ENCODE results near the gene PCDHGB3.
"Not testable (repeated sequence)": the region's sequence is repeated elsewhere in the genome, so short reads cannot be mapped to it uniquely, and the experiment has no call there.

PCDHGB3 gene

DNA sequence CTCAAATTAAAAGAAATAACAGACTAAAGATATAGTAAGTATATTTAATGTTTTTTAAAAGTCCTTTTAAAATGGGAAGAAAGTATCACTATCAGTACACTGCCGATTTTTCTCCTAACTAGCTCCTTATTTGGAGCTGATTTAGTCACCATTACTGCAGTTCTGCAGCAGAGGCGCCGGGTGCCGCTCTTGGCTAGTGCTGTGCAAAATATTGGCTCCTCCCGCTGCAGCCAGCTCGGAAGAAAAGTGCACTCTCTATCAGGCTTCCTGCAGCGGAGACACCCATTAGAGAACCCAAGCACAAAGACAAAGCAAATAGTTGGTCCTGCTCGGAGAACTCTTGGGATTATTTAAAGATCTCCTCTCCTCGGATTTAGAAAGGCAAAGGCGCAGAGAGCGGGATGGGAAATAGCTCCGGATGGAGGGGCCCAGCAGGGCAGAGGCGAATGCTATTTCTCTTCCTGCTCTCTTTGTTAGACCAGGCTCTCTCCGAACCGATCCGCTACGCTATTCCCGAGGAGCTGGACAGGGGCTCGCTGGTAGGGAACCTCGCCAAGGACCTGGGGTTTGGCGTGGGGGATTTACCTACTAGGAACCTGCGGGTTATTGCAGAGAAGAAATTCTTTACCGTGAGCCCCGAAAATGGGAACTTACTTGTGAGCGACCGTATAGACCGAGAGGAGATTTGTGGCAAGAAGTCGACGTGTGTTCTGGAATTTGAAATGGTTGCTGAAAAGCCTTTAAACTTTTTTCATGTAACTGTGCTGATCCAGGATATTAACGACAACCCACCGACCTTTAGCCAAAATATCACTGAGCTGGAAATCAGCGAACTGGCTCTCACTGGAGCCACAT, at the start of gene PCDHGB3:
PCDHGB3 (plus strand) TSS at position 249 of the 855 bp plus-strand sequence; CDS start at position 402, 153 bp downstream.
- DNase-seq: peak; percentile 13

DNA sequence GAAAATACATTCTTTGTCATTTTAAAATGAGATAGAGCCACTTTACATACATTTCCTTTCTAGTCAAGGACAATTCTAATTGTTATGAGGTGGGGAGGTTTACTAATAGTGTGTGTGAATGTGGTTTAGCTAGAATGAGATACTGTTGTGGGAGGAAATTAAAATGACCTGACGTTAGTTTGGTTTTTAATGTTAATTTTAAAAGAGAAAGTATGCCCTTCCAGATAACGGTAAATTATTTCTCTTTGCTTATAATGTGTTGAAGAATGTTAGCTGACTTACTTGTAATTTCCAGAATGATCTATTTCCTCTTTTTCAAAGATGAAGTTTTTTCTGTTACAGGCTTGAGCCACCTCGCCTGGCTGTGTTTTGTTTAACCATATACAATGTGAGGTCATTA, 47.8 kb upstream of the PCDHGB3 start:
- DNase-seq: no peak

DNA sequence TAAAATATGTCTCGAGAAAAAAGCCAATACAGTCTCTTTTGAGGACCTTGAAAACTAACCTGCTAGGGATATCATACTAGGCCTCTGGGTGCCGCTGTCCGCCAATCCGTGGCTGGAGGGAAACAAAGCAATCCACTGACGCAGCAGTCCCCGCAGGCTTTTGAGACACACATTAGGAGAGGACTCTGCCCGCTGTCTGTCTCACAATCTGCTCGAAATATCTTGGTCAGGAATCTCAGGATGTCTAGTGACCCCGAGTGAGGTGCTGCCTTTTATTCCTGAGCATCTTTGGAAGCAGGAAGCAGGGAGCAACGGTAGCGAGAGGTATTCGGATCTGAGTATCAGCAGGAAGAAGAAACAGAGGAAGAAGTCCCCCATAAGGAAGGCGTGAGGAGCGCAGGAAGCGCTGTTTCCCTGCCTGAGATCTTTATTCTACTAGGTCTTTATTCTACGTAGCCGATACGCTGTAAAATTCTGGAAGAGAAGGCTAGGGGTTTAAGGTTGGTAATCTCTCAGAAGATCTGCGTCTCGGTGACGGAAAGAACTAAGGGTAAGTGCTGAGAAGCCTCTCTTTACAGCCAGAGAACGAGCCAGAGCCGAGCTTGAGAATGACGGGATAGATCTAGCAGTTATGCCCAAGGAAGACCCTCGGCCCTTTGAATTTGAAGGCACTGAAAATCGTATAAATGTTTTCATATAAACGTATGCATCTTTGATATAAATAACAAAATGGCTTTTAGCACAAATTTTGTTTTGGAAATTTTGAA, 43.8 kb upstream of the PCDHGB3 start:
- peak; percentile 70 for DNase-seq

DNA sequence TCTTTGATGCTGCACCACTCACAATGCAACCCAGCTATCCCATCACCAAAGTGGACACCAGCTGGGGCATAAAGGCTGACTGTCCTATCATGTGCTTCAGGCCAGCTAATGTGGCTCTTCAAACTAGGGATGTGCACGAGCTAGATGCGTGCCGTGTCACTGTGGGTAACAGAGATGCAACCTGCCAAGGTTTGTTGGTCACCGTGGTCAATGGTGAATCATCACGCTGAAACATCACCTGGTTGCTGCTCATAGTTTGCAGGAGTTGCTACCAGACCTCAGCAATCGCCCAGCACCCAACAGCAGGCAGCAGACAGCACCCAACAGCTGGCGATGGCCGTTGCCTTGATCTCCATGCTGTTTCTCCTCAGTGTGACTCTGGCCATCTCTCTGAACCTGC, 41.8 kb upstream of the PCDHGB3 start:
- no peak for DNase-seq

DNA sequence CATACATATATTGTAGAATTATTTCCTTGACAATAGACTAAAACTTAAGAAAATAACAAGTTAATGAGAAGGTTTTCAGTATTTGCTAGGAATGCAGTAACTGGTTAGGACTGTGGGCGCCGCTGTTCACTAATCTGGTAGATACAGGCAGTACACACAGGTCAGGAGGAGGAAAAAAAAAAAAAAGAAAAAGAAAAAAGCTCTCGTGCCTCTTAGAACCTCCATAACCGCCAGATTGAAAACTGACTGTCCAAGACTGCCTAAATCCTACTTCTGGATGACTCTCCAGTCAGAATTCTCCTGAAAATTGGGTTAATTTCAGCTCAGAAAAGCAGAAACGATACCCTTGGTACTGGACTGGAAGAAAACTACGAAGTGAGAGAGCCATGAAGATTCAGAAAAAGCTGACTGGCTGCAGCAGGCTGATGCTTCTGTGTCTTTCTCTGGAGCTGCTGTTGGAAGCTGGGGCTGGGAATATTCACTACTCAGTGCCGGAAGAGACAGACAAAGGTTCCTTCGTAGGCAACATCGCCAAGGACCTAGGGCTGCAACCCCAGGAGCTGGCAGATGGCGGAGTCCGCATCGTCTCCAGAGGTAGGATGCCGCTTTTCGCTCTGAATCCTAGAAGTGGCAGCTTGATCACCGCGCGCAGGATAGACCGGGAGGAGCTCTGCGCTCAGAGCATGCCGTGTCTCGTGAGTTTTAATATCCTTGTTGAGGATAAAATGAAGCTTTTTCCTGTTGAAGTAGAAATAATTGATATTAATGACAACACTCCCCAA, 39.6 kb upstream of the PCDHGB3 start, which contains the start of gene PCDHGA1:
PCDHGA1 (plus strand) TSS at position 216 of the 782 bp plus-strand sequence.
- peak; percentile 23 for DNase-seq

DNA sequence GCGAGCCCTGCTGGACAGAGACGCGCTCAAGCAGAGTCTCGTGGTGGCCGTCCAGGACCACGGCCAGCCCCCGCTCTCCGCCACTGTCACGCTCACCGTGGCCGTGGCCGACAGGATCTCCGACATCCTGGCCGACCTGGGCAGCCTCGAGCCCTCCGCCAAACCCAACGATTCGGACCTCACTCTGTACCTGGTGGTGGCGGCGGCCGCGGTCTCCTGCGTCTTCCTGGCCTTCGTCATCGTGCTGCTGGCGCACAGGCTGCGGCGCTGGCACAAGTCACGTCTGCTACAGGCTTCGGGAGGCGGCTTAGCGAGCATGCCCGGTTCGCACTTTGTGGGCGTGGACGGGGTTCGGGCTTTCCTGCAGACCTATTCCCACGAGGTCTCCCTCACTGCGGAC, 37.5 kb upstream of the PCDHGB3 start:
- DNase-seq: not testable (repeated sequence)

DNA sequence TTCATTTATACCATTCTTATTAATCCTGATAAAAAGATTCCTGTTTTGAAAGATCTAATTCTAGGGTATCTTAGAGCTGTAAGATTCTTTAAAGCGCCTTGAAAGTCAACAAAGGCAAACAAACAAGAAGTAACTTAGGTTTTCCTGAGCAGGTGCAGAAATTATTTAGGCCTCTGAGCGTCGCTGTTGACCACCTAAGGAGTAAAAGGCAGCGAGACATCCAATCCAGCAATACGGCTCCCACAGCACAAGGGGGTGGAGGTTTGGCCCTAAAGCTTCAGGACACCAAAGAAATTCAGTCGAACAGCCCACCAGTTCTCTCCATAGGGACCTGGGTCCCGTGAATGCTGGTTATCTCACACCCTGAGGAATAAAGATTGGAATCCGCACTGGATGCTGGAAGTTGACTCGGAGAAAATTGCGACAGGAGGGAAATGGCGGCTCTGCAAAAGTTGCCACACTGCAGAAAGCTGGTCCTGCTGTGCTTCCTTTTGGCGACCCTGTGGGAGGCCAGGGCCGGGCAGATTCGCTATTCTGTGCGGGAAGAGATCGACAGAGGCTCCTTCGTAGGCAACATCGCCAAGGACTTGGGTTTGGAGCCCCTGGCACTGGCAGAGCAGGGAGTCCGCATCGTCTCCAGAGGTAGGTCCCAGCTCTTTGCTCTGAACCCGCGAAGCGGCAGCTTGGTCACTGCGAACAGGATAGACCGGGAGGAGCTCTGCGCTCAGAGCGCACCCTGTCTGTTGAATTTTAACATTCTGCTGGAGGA, 31.3 kb upstream of the PCDHGB3 start, which contains the start of gene PCDHGA2:
PCDHGA2 (plus strand) TSS at position 223 of the 769 bp plus-strand sequence.
- DNase-seq: no peak

DNA sequence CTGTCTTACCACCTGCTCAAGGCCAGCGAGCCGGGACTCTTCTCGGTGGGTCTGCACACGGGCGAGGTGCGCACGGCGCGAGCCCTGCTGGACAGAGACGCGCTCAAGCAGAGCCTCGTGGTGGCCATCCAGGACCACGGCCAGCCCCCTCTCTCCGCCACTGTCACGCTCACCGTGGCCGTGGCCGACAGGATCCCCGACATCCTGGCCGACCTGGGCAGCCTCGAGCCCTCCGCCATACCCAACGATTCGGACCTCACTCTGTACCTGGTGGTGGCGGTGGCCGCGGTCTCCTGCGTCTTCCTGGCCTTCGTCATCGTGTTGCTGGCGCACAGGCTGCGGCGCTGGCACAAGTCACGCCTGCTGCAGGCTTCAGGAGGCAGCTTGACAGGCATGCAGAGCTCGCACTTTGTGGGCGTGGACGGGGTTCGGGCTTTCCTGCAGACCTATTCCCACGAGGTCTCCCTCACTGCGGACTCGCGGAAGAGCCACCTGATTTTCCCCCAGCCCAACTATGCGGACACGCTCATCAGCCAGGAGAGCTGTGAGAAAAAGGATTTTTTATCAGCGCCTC, 29.2 kb upstream of the PCDHGB3 start:
- DNase-seq: not testable (repeated sequence)

DNA sequence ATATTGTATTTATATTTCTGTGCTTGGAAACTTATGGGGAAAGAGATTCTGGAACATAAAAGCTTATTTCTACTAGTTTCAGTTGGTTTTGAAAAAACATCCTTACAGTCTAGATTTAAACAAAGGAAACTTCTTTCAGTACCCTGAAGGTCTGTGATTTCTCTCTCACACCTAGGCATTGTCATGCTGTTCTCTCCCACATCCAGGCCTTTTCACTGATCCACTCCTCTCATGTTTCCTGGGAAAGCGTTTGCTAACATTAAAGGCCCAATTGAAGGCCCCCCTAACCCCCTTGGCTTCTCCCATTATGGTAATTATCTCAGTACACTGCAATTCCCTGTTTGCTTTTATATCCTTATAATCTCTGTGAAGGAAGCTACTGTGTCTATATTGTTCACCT, 27.3 kb upstream of the PCDHGB3 start:
- DNase-seq: no peak

DNA sequence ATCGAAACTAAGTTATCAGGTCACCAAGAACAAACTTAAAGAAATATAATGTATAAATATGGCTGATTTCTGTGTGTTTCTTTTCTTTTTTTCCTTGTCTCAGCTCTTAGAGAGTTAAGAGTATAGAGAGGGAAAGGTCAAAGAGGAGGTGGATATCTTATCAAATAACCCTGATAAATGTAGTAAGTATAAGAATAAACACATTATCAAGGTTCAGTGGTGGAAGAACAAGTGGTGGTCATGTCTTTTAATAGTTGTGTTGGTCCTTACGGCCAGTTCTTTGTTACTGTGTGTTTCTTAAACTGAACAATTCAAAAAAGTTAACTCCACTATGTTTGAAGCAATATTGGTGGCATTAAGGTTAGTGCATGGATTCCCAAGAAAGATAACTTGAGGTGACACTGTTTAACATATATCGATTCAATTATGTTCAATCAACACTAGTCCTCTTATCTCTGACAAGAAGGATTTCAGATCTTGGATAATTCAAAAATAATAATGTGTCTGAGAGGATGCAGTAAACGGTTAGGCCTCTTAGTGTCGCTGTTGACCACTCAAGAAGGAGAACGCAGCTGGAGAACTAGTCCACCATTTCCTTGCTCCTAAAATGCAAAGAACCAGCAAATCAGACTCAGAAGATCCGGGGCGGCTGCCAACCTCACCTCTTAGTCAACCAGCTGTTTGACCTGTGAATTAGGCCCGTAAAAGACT, 26.6 kb upstream of the PCDHGB3 start, which contains the start of gene PCDHGA3:
PCDHGA3 (plus strand) TSS at position 588 of the 711 bp plus-strand sequence. CDS start 205 bp downstream, outside the sequence.
- DNase-seq: no peak

DNA sequence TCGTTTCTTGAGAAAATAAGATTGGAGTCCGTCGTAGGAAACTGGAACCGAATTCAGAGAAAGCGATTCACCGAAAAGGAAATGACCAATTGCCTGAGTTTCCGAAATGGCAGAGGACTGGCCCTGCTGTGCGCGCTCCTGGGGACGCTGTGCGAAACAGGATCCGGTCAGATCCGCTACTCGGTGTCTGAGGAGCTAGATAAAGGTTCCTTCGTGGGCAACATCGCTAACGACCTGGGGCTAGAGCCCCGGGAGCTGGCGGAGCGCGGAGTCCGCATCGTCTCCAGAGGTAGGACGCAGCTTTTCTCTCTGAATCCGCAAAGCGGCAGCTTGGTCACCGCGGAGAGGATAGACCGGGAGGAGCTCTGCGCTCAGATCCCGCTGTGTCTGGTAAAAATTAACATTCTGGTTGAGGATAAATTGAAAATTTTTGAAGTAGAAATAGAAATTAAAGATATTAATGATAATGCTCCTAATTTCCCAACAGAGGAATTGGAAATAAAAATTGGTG, 26.0 kb upstream of the PCDHGB3 start:
- no peak for DNase-seq

DNA sequence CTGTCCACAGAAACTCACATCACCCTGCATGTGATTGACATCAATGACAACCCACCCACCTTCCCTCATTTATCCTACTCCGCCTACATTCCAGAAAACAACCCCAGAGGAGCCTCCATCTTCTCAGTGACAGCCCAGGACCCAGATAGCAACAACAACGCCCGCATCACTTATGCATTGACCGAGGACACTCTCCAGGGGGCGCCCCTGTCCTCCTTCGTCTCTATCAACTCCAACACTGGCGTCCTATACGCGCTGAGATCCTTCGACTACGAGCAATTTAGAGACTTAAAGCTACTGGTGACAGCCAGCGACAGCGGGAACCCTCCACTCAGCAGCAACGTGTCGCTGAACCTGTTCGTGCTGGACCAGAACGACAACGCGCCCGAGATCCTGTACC, 24.7 kb upstream of the PCDHGB3 start:
- no peak for DNase-seq

DNA sequence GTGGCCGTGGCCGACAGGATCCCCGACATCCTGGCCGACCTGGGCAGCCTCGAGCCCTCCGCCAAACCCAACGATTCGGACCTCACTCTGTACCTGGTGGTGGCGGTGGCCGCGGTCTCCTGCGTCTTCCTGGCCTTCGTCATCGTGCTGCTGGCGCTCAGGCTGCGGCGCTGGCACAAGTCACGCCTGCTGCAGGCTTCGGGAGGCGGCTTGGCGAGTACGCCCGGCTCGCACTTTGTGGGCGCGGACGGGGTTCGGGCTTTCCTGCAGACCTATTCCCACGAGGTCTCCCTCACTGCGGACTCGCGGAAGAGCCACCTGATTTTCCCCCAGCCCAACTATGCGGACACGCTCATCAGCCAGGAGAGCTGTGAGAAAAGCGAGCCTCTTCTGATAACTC, 24.0 kb upstream of the PCDHGB3 start:
- DNase-seq: not testable (repeated sequence)

DNA sequence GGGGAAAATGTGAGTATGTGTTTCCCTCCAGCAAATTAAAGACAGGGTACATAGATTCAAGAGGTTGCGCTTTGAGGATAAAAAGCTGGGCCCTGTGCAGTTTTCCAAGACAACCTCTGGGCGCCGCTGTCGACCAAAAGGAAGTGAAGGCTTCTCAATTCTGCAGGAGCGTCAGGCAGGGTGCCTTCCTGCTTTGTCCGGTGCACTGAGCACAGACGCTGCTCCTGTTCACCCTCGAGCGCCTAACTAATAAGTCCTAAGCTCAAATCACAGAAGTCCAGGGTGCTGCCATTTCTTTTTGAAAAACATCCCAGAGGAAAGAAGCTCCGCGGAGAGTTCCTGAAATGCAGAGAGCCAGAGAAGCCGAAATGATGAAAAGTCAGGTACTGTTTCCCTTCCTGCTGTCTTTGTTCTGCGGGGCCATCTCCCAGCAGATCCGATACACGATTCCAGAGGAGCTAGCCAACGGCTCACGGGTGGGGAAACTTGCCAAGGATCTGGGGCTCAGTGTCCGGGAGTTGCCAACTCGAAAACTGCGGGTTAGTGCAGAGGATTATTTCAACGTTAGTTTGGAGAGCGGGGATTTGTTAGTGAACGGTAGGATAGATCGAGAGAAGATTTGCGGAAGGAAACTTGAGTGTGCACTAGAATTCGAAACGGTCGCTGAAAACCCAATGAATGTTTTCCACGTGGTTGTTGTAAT, 20.0 kb upstream of the PCDHGB3 start, which contains the start of gene PCDHGB1:
PCDHGB1 (plus strand) TSS at position 183 of the 703 bp plus-strand sequence; CDS start at position 345, 162 bp downstream.
- no peak for DNase-seq

DNA sequence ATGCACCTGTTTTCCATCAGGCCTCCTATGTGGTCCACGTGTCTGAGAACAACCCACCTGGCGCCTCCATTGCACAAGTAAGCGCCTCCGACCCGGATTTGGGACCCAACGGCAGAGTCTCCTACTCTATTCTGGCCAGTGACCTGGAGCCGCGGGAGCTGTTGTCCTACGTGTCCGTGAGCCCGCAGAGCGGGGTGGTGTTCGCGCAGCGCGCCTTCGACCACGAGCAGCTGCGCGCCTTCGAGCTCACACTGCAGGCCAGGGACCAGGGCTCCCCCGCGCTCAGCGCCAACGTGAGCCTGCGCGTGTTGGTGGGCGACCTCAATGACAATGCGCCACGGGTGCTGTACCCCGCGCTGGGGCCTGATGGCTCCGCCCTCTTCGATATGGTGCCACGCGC, 18.5 kb upstream of the PCDHGB3 start:
- DNase-seq: no peak

DNA sequence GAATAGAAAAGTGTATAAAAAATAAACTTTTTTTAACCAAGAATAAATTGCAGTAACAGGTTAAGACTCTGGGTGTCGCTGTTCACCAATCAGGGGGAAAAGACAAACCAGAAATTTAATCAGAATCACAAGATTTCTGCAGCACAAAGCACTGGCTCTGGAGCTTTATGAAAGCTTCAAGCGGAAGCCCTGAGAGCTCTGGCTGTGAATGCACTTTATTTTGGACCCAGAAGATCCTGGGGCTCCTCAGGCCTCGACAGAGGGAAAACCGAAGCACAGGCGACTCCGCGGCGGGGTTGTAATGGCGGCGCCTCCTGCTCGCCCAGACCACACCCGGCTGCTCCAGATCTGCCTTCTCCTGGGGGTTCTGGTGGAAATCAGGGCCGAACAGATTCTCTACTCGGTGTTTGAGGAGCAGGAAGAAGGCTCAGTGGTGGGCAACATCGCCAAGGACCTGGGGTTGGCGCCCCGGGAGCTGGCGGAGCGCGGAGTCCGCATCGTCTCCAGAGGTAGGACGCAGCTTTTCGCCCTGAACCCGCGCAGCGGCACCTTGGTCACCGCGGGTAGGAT, 15.1 kb upstream of the PCDHGB3 start, which contains the start of gene PCDHGA4:
PCDHGA4 (plus strand) TSS at position 122 of the 570 bp plus-strand sequence; CDS start at position 209, 87 bp downstream.
- DNase-seq: no peak

DNA sequence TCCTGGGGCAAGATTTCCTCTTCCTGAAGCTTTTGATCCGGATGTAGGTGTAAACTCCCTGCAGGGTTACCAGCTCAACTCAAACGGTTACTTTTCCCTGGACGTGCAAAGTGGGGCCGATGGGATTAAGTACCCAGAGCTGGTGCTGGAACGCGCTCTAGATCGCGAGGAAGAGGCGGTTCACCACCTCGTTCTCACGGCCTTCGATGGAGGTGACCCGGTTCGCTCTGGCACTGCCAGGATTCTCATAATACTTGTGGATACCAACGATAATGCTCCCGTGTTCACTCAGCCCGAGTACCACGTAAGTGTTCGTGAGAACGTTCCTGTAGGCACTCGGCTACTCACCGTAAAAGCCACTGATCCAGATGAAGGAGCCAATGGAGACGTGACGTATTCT, 14.4 kb upstream of the PCDHGB3 start:
- no peak for DNase-seq

DNA sequence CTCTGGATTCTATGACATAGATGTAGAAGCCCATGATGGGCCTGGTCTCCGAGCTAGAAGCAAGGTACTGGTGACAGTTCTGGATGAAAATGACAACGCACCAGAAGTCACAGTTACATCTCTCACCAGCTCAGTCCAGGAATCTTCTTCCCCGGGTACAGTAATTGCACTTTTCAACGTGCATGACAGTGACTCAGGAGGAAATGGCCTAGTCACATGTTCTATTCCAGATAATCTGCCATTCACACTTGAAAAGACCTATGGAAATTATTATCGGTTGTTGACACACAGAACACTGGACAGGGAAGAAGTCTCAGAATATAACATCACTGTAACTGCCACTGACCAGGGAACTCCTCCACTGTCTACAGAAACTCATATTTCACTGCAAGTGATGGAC, 13.9 kb upstream of the PCDHGB3 start:
- no peak for DNase-seq

DNA sequence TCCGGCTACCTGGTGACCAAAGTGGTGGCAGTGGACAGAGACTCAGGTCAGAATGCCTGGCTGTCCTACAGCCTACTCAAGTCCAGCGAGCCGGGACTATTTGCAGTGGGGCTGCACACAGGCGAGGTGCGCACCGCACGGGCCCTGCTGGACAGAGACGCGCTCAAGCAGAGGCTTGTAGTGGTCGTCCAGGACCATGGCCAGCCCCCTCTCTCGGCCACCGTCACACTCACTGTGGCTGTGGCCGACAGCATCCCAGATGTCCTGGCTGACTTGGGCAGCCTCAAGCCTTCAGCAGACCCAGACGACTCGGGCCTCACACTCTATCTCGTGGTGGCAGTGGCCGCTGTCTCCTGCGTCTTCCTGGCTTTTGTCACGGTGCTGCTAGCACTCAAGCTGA, 13.1 kb upstream of the PCDHGB3 start:
- DNase-seq: no peak

Measured in CD4-positive, alpha-beta T cell treated with Interferon gamma for 1 hour (primary cell).